T follicular helper cell (primary cell): ENCODE data around the gene NOL3.

Experiments used
- DNase-seq: peaks from one replicate; pipeline ENCODE4 v3.0.0-alpha.2; 2020; ENCODE audit warnings: low read depth

NOL3 gene

GRCh38 chr16:67170949-67171649 lies 761 bp downstream of the NOL3 start:
- no peak for DNase-seq

- no peak for DNase-seq
These were observed 3.0 kb downstream of the NOL3 start for GRCh38 chr16:67173323-67173722.

GRCh38 chr16:67173808-67174705 lies 3.7 kb downstream of the NOL3 start:
- DNase-seq, result peak; percentile 47

- DNase-seq, result no peak
These were observed 4.4 kb downstream of the NOL3 start for GRCh38 chr16:67174706-67175231.

- no peak for DNase-seq
These were observed 6.3 kb downstream of the NOL3 start for GRCh38 chr16:67176662-67177061.

- DNase-seq, result peak; percentile 59
These were observed 7.7 kb downstream of the NOL3 start for GRCh38 chr16:67177743-67178699.

- DNase-seq, result no peak
These were observed 9.2 kb downstream of the NOL3 start for GRCh38 chr16:67179421-67180080.

- no peak for DNase-seq
These were observed 9.8 kb downstream of the NOL3 start for GRCh38 chr16:67180166-67180565.

- no peak for DNase-seq
These were observed 11.0 kb downstream of the NOL3 start for GRCh38 chr16:67181346-67181745.

- DNase-seq, result no peak
These were observed 11.9 kb downstream of the NOL3 start for GRCh38 chr16:67182288-67182687.

GRCh38 chr16:67183284-67183626 lies 12.9 kb downstream of the NOL3 start:
- no peak for DNase-seq

GRCh38 chr16:67183627-67184452 lies 13.5 kb downstream of the NOL3 start, which contains the start of gene MATCAP1:
Gene MATCAP1 (minus strand): TSS chr16:67183963. CDS start chr16:67180610, 3,353 bp downstream.
- peak; percentile 91 for DNase-seq

GRCh38 chr16:67184453-67184994 lies 14.2 kb downstream of the NOL3 start:
- DNase-seq, result no peak

GRCh38 chr16:67184995-67185650 lies 14.8 kb downstream of the NOL3 start:
- peak; percentile 76 for DNase-seq

- DNase-seq, result no peak
These were observed 15.4 kb downstream of the NOL3 start for GRCh38 chr16:67185651-67186134.

GRCh38 chr16:67186550-67186950 lies 16.2 kb downstream of the NOL3 start:
- no peak for DNase-seq

GRCh38 chr16:67187175-67187890 lies 17.0 kb downstream of the NOL3 start:
- DNase-seq, result no peak

- no peak for DNase-seq
These were observed 18.0 kb downstream of the NOL3 start for GRCh38 chr16:67188323-67188722.

GRCh38 chr16:67188798-67189197 lies 18.5 kb downstream of the NOL3 start:
- no peak for DNase-seq
